ENCODE results near the gene CWH43.
"Not testable (repeated sequence)": the region's sequence is repeated elsewhere in the genome, so short reads cannot be mapped to it uniquely, and the experiment has no call there.

CWH43 gene

GRCh38 chr4:48985976-48986653, at the start of gene CWH43:
CWH43 (plus strand) TSS chr4:48986275; CDS start chr4:48986430, 155 bp downstream.
- DNase-seq (ENCODE audit: low spot score) = no peak

- DNase-seq (ENCODE audit: low spot score) = no peak
Observed at GRCh38 chr4:48937033-48937432, 49.0 kb upstream of the CWH43 start.

DNA sequence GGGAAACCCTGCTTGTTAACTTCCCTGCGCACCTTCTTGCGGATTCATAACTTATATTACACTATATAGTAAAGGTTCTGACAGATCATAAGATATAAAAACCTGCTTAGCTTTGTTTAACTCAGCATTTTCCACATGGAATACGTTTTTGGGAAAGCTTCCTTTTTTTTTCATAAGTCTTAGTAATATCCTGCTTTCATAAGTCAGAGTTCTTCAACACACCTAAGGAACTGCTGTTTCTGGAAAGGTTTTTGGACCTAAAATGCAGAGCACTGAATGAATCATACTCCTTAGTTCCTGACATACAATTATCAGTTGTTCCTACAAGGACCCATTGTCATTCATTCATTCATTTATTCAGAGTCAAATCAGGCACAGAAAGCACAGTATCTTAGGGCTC, 47.2 kb upstream of the CWH43 start:
- DNase-seq (ENCODE audit: low spot score) = no peak

DNA sequence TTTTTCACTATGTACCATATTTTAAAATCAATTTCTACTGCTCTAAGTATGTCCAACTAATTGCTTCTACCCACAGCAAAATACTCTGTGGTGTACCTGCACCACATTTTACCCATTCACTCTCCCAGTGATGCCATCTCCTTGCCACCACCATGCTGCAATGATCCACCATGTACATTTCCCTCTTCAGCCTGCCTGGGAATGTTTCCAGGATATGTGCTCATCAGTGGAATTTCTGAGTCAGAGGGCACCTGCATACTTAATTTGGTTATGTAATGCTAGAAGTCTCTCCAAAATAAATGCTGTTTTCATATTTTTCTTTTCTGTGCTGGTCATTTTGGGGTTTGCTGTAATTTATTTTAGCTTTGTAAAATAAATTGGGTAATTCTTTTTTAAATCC, 46.3 kb upstream of the CWH43 start:
- no peak for DNase-seq (ENCODE audit: low spot score)

- peak; percentile 21 for DNase-seq (ENCODE audit: low spot score)
Observed at GRCh38 chr4:48943387-48943786, 42.7 kb upstream of the CWH43 start.

DNA sequence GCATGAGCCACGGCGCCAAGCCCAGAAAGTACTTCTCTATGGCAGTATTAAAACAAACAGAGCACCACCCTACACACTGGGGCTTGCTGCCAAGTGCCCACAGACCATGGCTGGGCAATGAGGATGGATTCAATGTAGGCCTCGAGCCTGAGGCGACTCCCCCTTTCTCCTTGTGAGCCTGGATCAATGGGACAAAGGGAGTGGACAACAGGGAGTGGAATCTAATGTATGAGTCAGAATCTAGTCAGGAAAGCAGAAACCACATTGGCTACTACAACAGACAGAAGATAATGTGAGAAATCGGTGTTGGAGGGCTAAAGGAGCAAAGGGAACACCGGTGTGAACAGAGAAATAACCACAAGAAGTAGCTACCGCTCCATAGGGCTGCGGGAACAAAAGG, 41.8 kb upstream of the CWH43 start:
- no peak for DNase-seq (ENCODE audit: low spot score)

DNA sequence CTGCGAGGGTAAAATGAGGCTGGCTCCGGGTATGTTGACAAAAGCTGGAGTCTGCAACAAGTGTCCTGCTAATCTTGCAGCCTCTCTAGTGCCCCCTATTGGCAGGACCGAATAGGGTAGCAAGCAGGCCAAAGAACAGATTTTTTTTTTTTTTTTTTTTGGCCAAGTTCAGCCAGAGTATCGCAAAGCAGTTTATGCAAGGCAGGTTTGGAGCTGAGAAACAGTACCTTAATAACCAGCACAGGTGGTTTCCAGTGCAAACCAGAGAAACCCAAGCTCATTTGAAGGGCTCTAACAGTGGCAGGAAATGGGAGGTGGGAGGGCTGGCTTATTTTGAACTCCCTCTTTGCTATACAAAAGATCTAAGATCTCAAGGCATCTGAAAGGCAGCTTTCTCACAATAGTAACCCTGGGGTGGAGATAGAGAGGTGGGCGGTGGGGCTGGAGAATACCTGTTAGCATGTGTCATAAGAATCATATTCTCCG, 41.3 kb upstream of the CWH43 start:
- DNase-seq (ENCODE audit: low spot score) = peak; percentile 51

- no peak for DNase-seq (ENCODE audit: low spot score)
Observed at GRCh38 chr4:48945981-48946380, 40.1 kb upstream of the CWH43 start.

DNA sequence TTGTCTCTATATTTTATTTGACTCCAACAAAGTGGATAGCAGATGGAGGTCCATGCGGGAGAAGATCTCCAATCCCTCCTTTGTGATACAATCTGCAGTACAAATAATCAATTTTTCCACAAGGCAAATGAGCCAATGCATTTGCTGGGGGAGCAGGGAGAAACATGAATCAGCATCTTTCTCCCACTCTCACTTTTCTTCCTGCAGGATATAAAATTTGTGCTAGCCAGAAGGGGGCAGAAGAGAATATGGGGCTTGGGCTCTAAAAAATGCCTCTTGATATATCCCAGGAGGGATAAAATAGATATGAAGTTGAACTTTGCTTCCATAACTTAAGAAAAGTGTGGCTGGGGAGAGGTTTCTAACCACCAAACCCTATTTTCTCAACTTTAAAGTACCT, 38.3 kb upstream of the CWH43 start:
- DNase-seq (ENCODE audit: low spot score) = no peak

GRCh38 chr4:48949086-48949485, 37.0 kb upstream of the CWH43 start:
- DNase-seq (ENCODE audit: low spot score) = no peak

- DNase-seq (ENCODE audit: low spot score) = no peak
Observed at GRCh38 chr4:48949518-48950219, 36.4 kb upstream of the CWH43 start.

GRCh38 chr4:48954314-48954713, 31.8 kb upstream of the CWH43 start:
- DNase-seq (ENCODE audit: low spot score) = no peak

DNA sequence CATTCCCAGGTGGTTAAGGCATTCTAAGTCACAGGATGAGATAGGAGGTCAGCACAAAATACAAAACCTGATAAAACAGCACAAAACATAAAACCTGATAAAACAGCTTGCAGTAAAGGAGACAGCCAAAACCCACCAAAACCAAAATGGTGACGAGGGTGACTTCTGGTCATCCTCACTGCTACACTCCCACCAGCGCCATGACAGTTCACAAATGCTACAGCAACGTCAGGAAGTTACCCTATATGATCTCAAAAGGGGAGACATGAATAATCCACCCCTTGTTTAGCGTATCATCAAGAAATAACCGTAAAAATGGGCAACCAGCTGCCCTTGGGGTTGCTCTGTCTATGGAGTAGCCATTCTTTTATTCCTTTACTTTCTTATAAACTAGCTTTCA, 28.7 kb upstream of the CWH43 start:
- DNase-seq (ENCODE audit: low spot score) = not testable (repeated sequence)

- DNase-seq (ENCODE audit: low spot score) = no peak
Observed at GRCh38 chr4:48958582-48958981, 27.5 kb upstream of the CWH43 start.

DNA sequence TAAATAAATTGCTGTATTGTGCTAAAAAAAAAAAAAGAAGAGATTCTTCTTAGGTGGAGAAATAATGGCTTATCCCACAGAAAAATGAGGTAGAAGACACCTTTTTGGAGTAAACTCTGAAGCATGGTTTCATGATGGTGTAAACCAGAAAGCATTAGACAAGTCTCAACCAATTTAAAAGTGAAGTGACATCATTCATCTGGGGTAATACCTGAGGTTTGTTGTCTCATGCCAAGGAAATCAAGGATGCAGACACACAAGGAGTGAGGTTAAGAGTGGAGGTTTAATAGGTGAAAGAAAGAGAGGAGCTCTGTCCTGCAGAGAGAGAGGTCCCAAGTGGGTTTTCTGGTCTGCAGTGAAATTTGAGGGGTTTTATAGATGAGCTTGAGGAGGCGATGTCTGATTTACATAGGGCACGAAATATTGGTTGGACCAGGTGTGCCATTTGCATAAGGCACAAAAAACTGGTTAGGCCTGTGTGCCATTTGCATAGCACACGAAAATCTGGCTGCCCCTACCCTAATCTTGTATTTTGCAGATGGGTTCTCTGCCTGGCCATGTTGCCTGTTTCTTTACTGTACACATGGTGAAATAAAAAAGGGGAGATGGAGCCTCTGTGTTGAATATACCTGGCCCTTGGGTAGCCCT, 25.0 kb upstream of the CWH43 start:
- DNase-seq (ENCODE audit: low spot score) = peak; percentile 16

GRCh38 chr4:48962636-48963035, 23.4 kb upstream of the CWH43 start:
- no peak for DNase-seq (ENCODE audit: low spot score)

GRCh38 chr4:48963042-48963679, 22.9 kb upstream of the CWH43 start:
- DNase-seq (ENCODE audit: low spot score) = peak; percentile 92

GRCh38 chr4:48967101-48967500, 19.0 kb upstream of the CWH43 start:
- DNase-seq (ENCODE audit: low spot score) = no peak

DNA sequence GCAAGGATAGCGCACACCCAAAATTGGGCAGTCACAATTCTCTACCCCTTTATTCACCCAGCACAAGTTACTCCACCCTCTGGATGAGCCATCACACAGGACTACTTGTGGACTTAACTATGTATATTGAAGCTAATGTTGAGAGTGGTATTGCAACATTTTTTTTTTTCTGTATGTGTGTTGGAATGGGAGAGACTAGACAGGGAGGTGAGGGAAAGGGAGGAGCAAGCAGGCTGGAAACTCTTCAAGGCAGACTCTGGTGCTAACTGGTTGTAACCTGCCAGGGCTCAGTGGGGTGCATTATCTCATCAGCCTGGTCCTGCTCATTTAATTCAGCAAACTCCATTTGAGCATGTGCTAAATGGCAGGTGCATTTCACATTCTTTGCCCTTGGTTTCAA, 18.4 kb upstream of the CWH43 start:
- DNase-seq (ENCODE audit: low spot score) = no peak

DNA sequence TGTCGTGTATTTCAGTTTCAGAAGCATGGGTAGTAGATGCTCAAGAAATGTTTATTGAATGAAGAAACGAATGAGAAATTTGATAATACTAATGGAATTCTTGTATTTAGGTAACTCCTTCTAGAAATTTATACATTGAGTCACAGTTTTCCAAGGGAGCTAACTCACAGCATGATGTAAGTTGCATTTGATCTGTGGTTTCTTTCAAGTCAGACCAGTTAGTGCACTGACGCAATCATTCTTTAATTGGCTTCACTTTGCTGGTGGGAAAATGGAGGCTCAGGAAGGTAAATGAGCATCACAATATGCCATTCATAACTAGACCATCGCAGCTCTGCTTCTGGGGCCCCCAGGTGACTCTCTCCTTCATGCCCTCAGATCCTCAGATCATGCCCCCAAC, 17.3 kb upstream of the CWH43 start:
- no peak for DNase-seq (ENCODE audit: low spot score)

- DNase-seq (ENCODE audit: low spot score) = no peak
Observed at GRCh38 chr4:48970471-48970921, 15.6 kb upstream of the CWH43 start.

DNA sequence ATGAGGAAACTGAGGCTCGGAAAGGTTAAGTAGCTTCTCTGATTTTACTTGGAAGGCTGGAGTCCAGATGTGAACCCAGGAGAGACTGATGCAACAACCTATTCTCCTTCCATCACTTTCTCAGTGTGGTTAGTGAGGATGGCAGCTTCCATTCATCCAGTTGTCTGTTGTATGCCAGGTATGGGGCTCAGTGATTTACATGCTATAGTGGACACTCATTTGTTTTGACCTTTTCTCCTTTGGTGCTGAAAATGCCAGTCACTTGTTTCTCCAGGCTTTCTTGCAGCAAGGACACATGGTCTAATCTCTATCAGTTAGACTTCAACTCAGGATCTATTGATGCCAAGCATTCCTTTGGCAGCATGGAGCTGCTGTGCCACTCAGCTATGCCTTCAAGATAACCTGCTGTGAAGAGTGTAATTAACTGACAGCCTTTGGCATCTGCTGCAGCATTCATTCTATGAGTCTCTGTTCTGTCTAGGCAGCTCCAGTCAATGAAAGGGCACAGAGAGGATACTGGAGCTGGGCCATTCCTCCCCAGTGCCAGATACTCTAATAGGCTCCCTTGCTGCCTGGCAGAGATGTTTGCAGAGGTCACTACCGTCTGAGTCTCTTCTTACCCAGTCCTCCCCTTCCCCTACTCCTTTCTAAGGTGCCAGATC, 11.0 kb upstream of the CWH43 start:
- DNase-seq (ENCODE audit: low spot score) = no peak

All from NAMALWA (cell line).